ENCODE results near the gene ARHGEF6. TPM values are rescaled to one million over a fixed set of nuclear protein-coding genes. Genes with fewer than 3 reads are reported as not detected.
"Not testable (repeated sequence)": the region's sequence is repeated elsewhere in the genome, so short reads cannot be mapped to it uniquely, and the experiment has no call there.

Gene ARHGEF6
- total RNA-seq, 1 donor from 2014 or later, result 16.2 TPM

GRCh38 chrX:136825771-136826170, 45.0 kb upstream of the ARHGEF6 start:
- H3K27me3 ChIP-seq, result no peaks in the 10 kb centered on the region
- no peaks in the 10 kb centered on the region for H3K4me1 ChIP-seq
- no peak for DNase-seq (ENCODE audit: extremely low spot score in 2 of 2)
- no peak overlapping the region for H3K27ac ChIP-seq
- intact Hi-C loops (cut with DNase I), result no loop called here
- no peak overlapping the region for H3K4me3 ChIP-seq
- no peaks in the 10 kb centered on the region for H3K9me3 ChIP-seq
- TF ChIP-seq POLR2AphosphoS5 (IDR thresholded peaks at IDR 0.05; ENCODE audit: insufficient read depth in 1 of 2, low read depth in 1 of 2) (no peak), CTCF (IDR thresholded peaks at IDR 0.05) (no peak), POLR2A (IDR thresholded peaks at IDR 0.05) (no peak)
- H3K36me3 ChIP-seq, result no peaks in the 10 kb centered on the region

- Histone ChIP-seq H3K27ac (no peak overlapping the region), H3K4me3 (no peak overlapping the region), H3K4me1 (no peaks in the 10 kb centered on the region), H3K9me3 (no peaks in the 10 kb centered on the region), H3K27me3 (no peaks in the 10 kb centered on the region), H3K36me3 (no peaks in the 10 kb centered on the region)
- TF ChIP-seq POLR2AphosphoS5 (IDR thresholded peaks at IDR 0.05; ENCODE audit: insufficient read depth in 1 of 2, low read depth in 1 of 2) (no peak), CTCF (IDR thresholded peaks at IDR 0.05) (no peak), POLR2A (IDR thresholded peaks at IDR 0.05) (no peak)
- DNase-seq (ENCODE audit: extremely low spot score in 2 of 2), result no peak
- intact Hi-C loops (cut with DNase I), result no loop called here
Measured at GRCh38 chrX:136823175-136823574, 42.4 kb upstream of the ARHGEF6 start.

GRCh38 chrX:136822337-136823095, 41.8 kb upstream of the ARHGEF6 start:
- no peak for DNase-seq (ENCODE audit: extremely low spot score in 2 of 2)
- Histone ChIP-seq H3K36me3 (no peaks in the 10 kb centered on the region), H3K27ac (no peak overlapping the region), H3K4me1 (no peaks in the 10 kb centered on the region), H3K4me3 (no peak overlapping the region), H3K9me3 (no peaks in the 10 kb centered on the region), H3K27me3 (no peaks in the 10 kb centered on the region)
- TF ChIP-seq POLR2AphosphoS5 (IDR thresholded peaks at IDR 0.05; ENCODE audit: insufficient read depth in 1 of 2, low read depth in 1 of 2), result no peak
- TF ChIP-seq POLR2A (IDR thresholded peaks at IDR 0.05), result no peak
- TF ChIP-seq CTCF (IDR thresholded peaks at IDR 0.05), result no peak
- intact Hi-C loops (cut with DNase I), result no loop called here

- H3K9me3 ChIP-seq; intact Hi-C loops (cut with DNase I); H3K27me3 ChIP-seq; H3K4me3 ChIP-seq; H3K27ac ChIP-seq; H3K36me3 ChIP-seq; H3K4me1 ChIP-seq; DNase-seq (ENCODE audit: extremely low spot score in 2 of 2): not testable (repeated sequence)
Measured at GRCh38 chrX:136819756-136820155, 39.0 kb upstream of the ARHGEF6 start.

- Histone ChIP-seq H3K4me1 (no peaks in the 10 kb centered on the region), H3K36me3 (no peaks in the 10 kb centered on the region), H3K9me3 (no peaks in the 10 kb centered on the region), H3K4me3 (no peak overlapping the region), H3K27me3 (no peaks in the 10 kb centered on the region), H3K27ac (no peak overlapping the region)
- intact Hi-C loops (cut with DNase I), result no loop called here
- DNase-seq (ENCODE audit: extremely low spot score in 2 of 2), result no peak
- TF ChIP-seq POLR2AphosphoS5 (IDR thresholded peaks at IDR 0.05; ENCODE audit: insufficient read depth in 1 of 2, low read depth in 1 of 2), result no peak
- no peak for TF ChIP-seq CTCF (IDR thresholded peaks at IDR 0.05)
- no peak for TF ChIP-seq POLR2A (IDR thresholded peaks at IDR 0.05)
Measured at GRCh38 chrX:136819031-136819703, 38.4 kb upstream of the ARHGEF6 start.

Data from vagina (tissue), 2 donors.